IPS-18a (cell line): ENCODE measurements around the gene ING5.
"Not testable (repeated sequence)": the region's sequence is repeated elsewhere in the genome, so short reads cannot be mapped to it uniquely, and the experiment has no call there.

Experiments used
- H3K27ac ChIP-seq: one replicate; pipeline ENCODE4 v1.5.1; 2013; ENCODE audit warnings: low read length
- H3K27me3 ChIP-seq: one replicate; pipeline ENCODE4 v1.6.1; 2013; ENCODE audit warnings: mild to moderate bottlenecking, low read length; ENCODE audit not compliant: control insufficient read depth, insufficient read depth
- H3K36me3 ChIP-seq: one replicate; pipeline ENCODE4 v1.6.1; 2013; ENCODE audit warnings: low read depth, low read length; ENCODE audit not compliant: control insufficient read depth
- H3K4me1 ChIP-seq: one replicate; pipeline ENCODE4 v1.6.1; 2013; ENCODE audit warnings: low read depth, low read length; ENCODE audit not compliant: control insufficient read depth
- H3K4me3 ChIP-seq: one replicate; pipeline ENCODE4 v1.5.1; 2013; ENCODE audit warnings: low read length
- H3K9ac ChIP-seq: one replicate; pipeline ENCODE4 v1.6.1; 2013; ENCODE audit warnings: mild to moderate bottlenecking, low read length, moderate library complexity
- H3K9me3 ChIP-seq: one replicate; pipeline ENCODE4 v1.6.1; 2013; ENCODE audit warnings: low read depth, low read length; ENCODE audit not compliant: control insufficient read depth

The ING5 gene

DNA sequence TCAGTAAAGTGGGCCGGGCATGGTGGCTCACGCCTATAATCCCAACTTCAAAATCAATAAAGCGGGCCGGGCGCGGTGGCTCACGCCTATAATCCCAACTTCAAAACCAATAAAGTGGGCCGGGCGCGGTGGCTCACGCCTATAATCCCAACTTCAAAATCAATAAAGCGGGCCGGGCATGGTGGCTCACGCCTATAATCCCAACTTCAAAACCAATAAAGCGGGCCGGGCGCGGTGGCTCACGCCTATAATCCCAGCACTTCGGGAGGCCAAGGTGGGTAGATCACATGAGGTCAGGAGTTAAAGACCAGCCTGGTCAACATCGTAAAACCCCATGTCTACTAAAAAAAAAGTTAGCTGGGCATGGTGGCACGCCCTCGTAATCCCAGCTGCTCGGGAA is 39.1 kb upstream of the ING5 start:
- H3K27me3 ChIP-seq, H3K4me3 ChIP-seq, H3K4me1 ChIP-seq, H3K27ac ChIP-seq, H3K9ac ChIP-seq, H3K9me3 ChIP-seq: not testable (repeated sequence)
- H3K36me3 ChIP-seq: peaks cover 32% of the 10 kb centered on the region

DNA sequence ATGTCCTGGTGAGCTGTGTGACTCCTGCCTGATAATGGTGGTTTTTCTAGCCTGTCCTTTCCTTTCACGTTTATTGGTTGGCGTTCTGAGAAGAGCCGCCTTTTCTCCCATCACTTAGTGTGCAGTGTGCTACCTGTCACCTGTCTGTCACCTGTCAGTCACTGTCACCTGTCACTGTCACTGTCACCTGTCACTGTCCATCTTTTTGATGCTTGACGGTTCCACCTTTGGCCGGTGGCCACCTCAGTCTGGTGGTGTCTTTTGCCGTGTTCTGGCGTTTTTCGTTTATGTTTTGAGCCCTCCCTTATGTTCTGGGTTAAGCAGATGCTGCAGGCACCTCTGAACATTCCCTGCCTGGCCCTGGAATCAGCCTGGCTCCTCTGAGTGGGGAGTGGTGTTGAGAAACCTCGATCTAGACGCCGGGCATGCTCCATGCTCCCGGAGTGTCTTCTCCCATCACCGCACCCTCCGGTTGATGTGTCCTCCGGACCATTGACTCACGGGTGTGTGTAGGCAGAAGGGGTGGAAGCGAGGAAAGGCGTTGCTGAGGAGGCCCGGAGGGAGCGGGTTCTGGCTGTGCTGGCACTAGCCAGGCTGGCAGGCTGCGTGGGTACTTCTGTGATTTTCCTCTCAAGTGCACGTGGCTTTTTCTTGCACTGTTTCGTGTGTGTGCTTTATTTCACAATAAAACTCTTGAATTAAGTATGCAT is 36.0 kb upstream of the ING5 start:
- H3K27ac ChIP-seq: no peak overlapping the region
- H3K9me3 ChIP-seq: no peaks in the 10 kb centered on the region
- H3K4me3 ChIP-seq: no peak overlapping the region
- peaks cover 33% of the 10 kb centered on the region for H3K36me3 ChIP-seq
- H3K9ac ChIP-seq: no peak overlapping the region
- H3K27me3 ChIP-seq: no peaks in the 10 kb centered on the region
- no peaks in the 10 kb centered on the region for H3K4me1 ChIP-seq

DNA sequence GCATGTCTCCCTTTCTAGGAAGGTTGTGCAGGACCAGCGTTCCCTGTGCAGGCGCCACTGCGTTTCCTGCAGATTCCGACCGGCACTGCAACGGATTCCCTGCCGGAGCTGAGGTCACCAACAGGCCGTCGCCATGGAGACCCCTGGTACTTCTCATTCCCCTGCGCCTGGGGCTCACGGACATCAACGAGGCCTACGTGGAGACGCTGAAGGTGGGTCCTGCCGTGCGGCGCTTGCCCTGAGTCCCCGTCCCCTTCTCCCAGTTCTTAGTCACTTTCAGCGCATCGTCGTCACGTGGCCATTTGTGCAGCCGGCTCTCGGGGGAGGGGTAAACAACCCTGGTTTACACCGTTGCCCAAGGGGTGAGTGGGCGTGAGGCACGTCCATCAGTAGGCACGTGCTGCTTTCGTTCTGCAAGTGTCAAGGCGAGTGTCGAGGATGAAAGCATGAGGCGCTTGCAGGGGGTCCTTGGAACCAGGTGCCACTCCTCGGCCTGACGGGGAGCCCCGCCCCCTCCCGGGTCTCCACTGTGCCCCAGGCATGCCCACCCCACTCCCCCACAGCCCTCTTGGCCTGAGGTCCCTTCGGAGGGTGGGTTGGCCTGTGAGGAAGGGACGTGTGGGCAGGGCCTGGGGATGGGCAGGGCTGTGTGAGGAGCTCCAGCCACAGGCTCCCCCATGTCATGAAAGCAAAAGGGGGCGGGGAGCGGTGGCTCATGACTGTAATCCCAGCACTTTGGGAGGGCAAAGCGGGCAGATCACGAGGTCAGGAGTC is 35.0 kb upstream of the ING5 start:
- H3K36me3 ChIP-seq: peaks cover 27% of the 10 kb centered on the region
- H3K27me3 ChIP-seq: no peaks in the 10 kb centered on the region
- H3K27ac ChIP-seq: no peak overlapping the region

DNA sequence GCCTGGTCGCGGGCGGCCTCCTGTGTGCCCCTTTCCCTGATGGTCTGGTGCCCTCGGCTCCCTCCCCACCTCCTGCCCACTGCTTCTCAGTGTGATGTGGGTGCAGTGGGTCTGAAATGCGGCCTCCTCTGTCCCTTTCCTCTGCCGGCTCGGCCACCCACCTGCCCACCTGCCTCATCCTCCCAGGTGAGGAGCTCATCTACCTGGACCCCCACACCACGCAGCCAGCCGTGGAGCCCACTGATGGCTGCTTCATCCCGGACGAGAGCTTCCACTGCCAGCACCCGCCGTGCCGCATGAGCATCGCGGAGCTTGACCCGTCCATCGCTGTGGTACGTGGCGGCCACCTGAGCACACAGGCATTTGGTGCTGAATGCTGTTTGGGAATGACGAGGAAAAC is 33.5 kb upstream of the ING5 start:
- Histone ChIP-seq H3K9me3 (no peaks in the 10 kb centered on the region), H3K9ac (no peak overlapping the region), H3K36me3 (peaks cover 27% of the 10 kb centered on the region), H3K27ac (no peak overlapping the region), H3K4me1 (no peaks in the 10 kb centered on the region), H3K4me3 (no peak overlapping the region), H3K27me3 (no peaks in the 10 kb centered on the region)

More for the DNA sequence above, 35.0 kb upstream of the ING5 start:
- H3K4me3 ChIP-seq: no peak overlapping the region
- no peaks in the 10 kb centered on the region for H3K4me1 ChIP-seq
- no peak overlapping the region for H3K9ac ChIP-seq
- no peaks in the 10 kb centered on the region for H3K9me3 ChIP-seq

DNA sequence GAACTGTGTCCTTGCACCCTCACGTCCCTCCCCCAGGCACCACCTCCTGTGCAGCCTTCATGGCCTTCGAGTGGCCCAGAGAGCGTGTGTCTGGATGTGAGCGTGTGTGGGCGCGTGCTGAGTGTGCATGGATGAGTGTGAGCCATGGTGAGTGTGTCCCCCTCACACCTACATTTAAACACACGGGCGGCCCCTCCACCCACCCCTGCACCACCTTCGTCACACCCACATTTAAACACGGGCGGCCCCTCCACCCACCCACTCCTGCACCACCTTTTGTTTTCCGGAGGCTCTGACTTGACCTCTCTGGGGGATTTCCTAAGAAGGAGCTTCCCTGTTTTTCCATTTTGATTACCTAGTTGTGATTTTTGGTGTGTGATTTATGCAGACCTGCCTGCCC is 33.0 kb upstream of the ING5 start:
- H3K27ac ChIP-seq: no peak overlapping the region
- no peaks in the 10 kb centered on the region for H3K9me3 ChIP-seq
- H3K27me3 ChIP-seq: no peaks in the 10 kb centered on the region
- no peak overlapping the region for H3K9ac ChIP-seq
- H3K4me3 ChIP-seq: no peak overlapping the region
- peaks cover 27% of the 10 kb centered on the region for H3K36me3 ChIP-seq
- H3K4me1 ChIP-seq: no peaks in the 10 kb centered on the region

DNA sequence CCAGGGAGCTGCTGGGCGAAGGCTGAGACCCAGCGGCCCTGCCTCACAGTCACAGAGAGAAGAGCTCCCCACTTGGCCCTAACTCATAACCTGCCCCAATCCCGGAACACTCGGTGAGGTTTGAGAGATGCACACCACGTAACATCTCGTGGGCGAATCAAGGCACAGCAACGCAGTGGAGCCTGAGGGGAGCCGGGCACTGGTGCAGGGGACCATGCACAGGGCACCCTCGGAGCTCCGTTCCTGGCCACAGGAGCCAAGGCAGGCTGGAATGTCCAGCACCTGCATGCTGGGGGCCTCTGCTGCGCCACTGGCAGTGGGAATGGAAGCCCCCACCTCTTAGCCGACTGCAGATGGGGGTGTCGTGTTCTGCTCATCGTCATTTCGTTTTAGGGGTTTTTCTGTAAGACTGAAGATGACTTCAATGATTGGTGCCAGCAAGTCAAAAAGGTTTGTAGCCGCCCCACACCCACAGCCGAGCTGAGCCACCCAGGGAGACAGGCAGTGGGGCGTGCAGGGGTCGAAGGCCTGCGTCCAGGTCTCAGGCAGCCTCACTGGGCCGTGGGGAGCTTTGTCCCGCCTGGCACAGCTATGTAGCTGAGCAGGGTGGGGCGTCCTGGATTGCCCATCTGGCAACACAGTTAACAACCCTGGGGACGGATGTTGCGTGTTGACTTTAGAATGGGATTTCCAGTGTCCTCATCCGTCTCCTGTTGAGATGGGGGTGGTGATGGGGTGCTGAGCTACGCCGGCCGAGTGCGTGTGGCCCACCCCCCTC is 31.3 kb upstream of the ING5 start:
- no peak overlapping the region for H3K9ac ChIP-seq
- no peaks in the 10 kb centered on the region for H3K4me1 ChIP-seq
- H3K9me3 ChIP-seq: no peaks in the 10 kb centered on the region
- peaks cover 30% of the 10 kb centered on the region for H3K36me3 ChIP-seq
- no peaks in the 10 kb centered on the region for H3K27me3 ChIP-seq
- no peak overlapping the region for H3K27ac ChIP-seq
- H3K4me3 ChIP-seq: no peak overlapping the region

DNA sequence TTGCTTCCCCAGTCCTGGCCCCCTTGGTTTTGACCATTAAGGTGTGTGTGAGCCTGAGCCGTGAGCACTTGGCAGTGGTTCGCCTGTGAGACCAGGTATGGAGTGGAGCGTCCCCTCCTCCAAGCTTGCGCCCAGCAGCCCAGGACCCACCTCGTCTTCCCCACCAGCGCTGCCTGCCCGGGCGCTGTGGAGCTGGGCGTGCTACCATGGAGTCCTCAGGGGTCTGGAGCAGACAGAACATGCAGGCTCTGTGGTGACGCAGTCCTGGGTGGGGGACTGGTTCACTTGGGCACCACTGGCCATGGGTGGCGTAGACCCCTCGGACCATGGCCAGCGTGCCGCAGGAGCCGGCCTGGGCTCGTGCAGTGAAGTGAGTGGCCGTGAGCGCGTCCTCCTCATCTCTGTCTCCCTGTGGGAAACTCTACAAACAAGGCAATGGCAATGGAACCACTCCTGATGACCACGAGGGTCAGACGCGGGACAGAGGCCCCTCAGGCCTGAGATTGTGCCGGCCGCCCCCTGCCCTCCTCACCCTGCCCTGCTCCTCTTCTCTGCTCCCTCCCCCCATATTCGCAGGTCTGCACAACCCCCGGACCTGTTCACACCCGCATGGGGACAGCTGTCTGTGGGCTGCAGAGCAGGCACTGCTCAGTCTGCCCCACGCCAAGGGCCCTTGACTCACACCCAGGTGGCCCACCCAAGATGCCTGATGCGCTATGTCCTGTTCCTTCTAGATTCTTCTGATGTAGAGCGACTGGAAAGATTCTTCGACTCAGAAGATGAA is 30.2 kb upstream of the ING5 start:
- Histone ChIP-seq H3K4me1 (no peaks in the 10 kb centered on the region), H3K9ac (no peak overlapping the region), H3K27me3 (no peaks in the 10 kb centered on the region), H3K4me3 (no peak overlapping the region), H3K9me3 (no peaks in the 10 kb centered on the region), H3K36me3 (peaks cover 34% of the 10 kb centered on the region), H3K27ac (no peak overlapping the region)

DNA sequence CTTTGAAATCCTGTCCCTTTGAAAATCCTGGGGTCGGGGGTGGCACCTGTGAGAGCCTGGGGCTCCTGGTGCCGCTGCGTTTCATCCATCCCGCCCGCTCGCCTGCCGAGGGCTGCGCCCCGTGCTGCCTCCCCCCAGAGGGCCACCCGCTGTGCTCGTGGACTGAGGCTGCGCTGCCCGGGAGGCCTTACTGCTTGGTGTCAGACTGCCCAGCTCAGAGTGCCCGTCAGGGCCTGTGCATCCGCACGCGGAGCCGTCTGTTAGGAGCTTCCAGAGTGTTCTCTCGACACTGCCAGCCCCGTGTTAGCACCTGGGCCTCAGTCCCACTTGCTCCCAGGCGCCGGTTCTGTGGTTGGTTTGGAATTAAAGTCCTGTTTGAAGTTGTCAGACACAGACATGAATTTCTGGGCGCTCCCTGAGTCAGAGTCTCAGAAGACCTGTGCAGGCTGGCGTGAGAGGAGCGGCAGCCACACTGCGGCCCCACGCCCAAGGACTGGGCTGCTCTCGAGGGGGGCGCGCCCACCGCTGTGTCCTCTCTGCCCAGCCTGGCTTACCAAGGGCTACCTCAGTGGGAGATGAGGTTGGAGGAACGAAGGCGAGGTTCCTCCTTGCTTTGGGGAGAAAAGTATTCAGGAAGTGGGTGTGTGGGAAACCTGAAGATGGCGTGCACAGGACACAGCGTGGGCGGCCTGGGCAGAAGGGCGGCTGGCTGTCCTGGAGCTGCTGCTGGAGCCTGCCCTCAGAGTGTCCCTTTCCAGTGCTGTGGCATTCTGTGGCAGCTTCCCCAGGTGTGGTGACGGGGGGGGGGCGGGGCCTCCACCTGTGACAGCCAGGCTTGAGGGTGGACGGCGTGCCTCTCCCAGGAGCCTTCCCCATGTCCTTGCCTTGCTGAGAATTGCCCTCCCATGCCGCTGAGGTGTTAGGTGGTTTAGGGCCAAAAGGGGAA is 29.3 kb upstream of the ING5 start:
- H3K27me3 ChIP-seq: no peaks in the 10 kb centered on the region
- H3K9me3 ChIP-seq: no peaks in the 10 kb centered on the region
- peaks cover 38% of the 10 kb centered on the region for H3K36me3 ChIP-seq
- H3K4me1 ChIP-seq: no peaks in the 10 kb centered on the region
- H3K9ac ChIP-seq: no peak overlapping the region
- H3K4me3 ChIP-seq: no peak overlapping the region
- H3K27ac ChIP-seq: no peak overlapping the region

DNA sequence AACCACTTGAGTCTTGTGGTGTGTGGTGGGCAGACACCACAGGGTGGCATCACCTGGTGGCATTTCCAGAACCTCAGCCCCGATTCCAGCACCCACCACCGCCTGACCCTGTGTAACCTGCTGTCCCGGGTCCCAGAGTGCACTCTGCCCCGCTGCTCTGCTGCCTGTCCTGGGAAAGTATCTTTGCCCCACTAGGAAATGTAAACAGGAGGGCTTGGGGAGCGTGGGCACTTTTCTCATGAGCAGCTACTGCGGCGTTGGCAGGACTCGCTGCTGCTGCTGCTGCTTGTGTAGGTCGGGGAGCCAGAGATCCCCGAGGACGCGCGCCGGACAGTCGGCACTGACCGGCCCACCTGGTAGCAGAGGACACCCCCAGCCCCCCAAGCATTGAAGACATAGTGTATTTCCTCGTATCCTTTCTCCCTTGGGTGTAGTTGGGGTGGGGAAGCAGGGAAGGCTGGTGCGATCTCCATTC is 28.6 kb upstream of the ING5 start:
- H3K27ac ChIP-seq: no peak overlapping the region
- no peaks in the 10 kb centered on the region for H3K27me3 ChIP-seq
- H3K9ac ChIP-seq: no peak overlapping the region
- H3K36me3 ChIP-seq: peaks cover 39% of the 10 kb centered on the region
- no peaks in the 10 kb centered on the region for H3K9me3 ChIP-seq
- H3K4me3 ChIP-seq: no peak overlapping the region
- no peaks in the 10 kb centered on the region for H3K4me1 ChIP-seq
